Measurements from ENCODE around the gene ARSG. TPM values are rescaled to one million over a fixed set of nuclear protein-coding genes. Genes with fewer than 3 reads are reported as not detected.

ARSG gene
- total RNA-seq, 4 donors from 2014 or later: 3.1 to 6.8 (median 4.4) TPM

GRCh38 chr17:68310152-68310551 lies 18.9 kb downstream of the ARSG start:
- no peak for TF ChIP-seq CTCF (IDR thresholded peaks at IDR 0.05; ENCODE audit: low read depth)

- TF ChIP-seq CTCF (IDR thresholded peaks at IDR 0.05; ENCODE audit: low read depth): no peak
Measured at GRCh38 chr17:68314916-68315535, 23.7 kb downstream of the ARSG start.

- TF ChIP-seq CTCF (IDR thresholded peaks at IDR 0.05; ENCODE audit: low read depth): no peak
Measured at GRCh38 chr17:68315930-68316329, 24.6 kb downstream of the ARSG start.

GRCh38 chr17:68317458-68317857 lies 26.2 kb downstream of the ARSG start:
- TF ChIP-seq CTCF (IDR thresholded peaks at IDR 0.05; ENCODE audit: low read depth): no peak

- TF ChIP-seq CTCF (IDR thresholded peaks at IDR 0.05; ENCODE audit: low read depth): no peak
Measured at GRCh38 chr17:68318103-68318991, 27.1 kb downstream of the ARSG start.

GRCh38 chr17:68319410-68320162 lies 28.3 kb downstream of the ARSG start:
- TF ChIP-seq CTCF (IDR thresholded peaks at IDR 0.05; ENCODE audit: low read depth): no peak

All from subcutaneous adipose tissue (tissue), 4 donors.